Measurements from ENCODE around the gene PSMA6.
"Not testable (repeated sequence)": the region's sequence is repeated elsewhere in the genome, so short reads cannot be mapped to it uniquely, and the experiment has no call there.

The PSMA6 gene

DNA sequence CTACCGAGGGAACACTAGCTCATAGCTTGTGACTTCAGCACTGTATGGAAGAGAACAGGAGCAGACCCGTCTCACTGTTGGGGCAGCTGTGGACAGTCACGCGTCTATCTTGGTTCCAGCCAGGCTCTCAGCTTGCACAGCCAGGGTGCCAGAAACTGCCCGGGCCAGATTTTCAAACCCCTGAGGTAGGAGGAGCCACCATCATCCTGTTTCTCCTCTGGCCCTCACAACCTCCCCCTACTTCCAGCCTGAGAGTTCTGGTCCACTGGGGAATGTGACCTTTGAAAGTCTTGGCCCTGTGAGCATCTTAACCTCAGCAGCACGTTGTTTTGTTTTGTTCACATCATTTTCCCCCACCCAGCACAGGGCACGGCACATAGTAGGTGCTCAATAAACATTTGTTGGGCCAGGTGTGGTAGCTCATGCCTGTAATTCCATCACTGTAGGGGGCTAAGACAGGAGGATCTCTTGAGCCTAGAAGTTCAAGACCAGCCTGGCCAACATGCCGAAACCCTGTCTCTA lies 50.4 kb downstream of the PSMA6 start:
- no peak for DNase-seq (ENCODE audit: low read depth in 1 of 2, low spot score in 1 of 2)

DNA sequence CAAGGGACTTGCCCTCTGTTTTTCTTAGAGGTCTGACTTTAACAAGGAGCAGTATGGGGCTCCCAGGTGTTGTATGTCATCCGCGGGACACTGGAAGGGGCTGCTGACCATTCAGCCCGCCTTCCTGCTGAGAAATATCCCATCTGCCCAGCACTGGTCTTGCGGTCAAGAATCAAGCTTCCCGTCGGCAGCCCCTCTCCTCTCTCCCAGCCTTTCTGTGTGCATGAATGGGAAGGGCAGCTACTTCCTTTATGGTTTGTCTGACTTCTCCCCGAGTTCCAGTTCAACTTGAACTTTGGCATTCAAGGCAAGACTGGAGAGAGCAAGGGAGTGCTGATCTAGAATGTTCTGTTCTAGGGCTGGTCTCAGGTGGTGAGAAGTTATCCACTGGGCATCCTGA lies 51.5 kb downstream of the PSMA6 start:
- no peak for DNase-seq (ENCODE audit: low read depth in 1 of 2, low spot score in 1 of 2)

DNA sequence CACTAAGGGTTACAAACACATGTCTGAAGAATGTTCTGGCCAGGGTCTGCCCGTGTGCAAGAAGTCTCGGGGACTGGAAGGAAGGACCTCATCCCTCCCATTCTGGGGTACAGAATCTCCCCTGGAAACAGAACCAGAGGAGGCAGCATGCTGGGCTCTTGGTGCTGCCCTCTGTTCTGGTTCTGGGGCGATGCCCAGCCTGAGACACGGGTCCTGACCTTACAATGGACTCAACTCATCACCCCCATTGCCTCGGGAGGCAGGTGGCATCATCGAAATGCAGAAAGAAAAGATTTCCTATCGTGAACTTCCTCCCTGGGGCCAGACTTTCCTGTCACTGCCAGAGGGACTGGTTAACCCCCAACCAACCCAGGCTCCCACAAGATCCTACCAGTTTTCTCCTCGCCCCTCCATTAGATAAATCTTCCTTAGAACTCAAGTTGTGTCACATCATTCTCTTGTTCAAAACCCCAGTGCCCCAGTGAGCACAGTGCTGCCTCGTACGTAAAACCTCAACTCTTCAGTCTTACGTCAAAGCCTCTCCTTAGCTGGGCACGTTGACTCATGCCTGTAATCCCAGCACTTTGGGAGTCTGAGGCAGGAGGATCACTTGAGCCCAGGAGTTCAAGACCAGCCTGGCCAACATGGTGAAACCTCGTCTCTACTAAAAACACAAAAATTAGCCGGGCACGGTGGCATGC lies 52.1 kb downstream of the PSMA6 start:
- no peak for DNase-seq (ENCODE audit: low read depth in 1 of 2, low spot score in 1 of 2)

DNA sequence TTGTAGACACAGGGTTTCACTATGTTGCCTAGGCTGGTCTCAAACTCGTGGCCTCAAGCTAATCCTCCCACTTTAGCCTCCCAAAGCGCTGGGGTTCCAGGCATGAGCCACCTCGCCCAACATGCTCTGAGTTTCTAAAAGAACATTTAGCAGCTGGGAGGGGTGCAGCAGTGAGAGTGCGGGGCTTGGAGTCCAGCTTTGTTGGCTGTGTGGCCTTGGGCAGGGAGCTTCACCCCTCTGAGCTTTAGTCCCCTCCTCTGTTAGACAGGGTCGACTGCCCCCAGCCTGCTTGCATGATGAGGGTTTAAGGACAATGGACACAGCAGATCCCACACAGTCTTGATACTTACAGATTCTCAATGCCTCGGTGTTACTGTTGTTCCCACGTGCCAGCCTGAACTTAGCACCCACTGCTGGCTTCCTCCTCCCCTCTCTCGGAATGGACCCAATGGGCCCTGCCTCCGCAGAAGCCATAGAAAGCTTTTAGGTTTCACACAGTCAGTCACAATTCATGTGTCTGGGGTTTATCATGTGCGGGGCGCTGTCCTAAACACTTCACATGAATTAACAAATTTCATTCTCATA lies 54.6 kb downstream of the PSMA6 start:
- DNase-seq (ENCODE audit: low read depth in 1 of 2, low spot score in 1 of 2): no peak

DNA sequence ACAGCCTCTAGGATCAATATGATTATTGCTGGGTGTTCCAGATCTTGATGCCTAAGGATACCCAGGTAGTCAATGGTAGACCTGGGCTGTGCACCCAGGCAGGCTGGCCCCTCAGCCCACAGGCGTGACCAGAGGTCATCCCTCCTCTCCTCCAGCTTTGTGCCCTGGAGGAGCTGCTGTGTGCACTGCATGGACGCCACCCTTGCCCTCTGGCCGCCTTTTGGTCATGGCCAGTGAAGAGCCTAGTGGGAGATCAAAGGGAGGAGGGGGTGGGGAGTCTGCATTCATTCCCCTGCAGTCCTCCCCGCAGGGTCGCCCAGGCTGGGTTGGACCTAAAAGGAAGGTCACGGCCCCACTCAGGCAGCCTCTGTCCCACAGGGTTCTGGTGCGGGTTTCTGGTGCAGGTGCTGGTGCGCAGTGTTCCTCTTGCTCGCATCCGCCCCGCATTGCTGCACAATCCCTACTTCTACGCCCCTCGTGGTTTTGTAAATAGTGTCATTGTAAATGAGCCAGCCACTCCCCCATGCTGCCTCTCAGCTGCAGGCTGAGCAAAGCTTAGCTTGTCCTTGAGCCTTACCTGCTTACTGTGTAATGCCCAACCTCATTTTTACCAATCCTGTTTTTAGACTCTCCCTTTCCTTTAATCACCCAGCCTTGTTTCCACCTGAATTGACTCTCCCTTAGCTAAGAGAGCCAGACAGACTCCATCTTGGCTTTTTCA lies 55.3 kb downstream of the PSMA6 start:
- no peak for DNase-seq (ENCODE audit: low read depth in 1 of 2, low spot score in 1 of 2)

DNA sequence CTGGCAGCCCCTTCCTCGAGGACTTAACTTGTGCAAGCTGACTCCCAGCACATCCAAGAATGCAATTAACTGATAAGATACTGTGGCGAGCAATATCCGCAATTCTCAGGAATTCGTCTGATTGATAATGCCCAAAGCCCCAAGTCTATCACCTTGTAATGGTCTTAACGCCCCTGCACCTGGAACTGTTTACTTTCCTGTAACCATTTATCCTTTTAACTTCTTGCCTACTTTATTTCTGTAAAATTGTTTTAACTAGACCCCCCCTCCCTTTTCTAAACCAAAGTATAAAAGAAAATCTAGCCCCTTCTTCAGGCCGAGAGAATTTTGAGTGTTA lies 55.8 kb downstream of the PSMA6 start:
- not testable (repeated sequence) for DNase-seq (ENCODE audit: low read depth in 1 of 2, low spot score in 1 of 2)

DNA sequence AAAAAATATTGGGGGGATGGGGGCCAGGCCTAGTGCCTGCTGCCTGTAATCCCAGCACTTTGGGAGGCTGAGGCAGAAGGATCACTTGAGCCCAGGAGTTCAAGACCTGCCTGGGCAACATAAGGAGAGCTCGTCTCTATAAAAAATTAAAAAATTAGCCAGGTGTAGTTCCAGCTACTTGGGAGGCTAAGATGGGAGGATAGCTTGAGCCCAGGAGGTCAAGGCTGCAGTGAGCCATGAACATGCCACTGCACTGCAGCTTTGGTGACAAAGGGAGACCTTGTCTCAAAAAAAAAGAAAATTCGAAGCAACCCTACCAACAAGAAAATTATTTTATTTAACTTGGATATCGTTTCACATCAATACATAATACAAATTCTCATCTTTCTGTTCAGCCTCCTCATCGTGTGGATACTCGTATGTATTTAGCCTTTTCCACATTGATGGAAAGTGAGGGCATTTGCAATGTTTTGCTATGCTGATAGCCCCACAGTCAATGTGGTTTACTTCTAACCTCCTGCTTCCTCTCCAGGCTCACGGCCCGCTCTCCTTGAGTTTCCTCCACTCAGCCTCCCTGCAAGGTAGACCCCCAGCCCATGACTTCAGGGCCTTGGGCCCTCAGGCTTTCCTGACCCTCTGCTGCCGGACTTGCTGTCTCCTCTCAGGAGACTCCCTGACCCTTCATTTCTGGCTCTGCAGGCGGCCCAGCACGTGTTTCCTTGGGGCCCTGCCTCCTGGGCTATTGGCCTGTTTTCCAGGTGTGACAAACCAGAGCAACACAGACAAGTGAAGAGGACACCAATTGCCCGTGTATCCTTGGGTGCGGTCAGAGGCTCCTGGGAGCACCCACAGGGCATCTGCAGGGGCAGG lies 57.5 kb downstream of the PSMA6 start:
- DNase-seq (ENCODE audit: low read depth in 1 of 2, low spot score in 1 of 2): no peak

DNA sequence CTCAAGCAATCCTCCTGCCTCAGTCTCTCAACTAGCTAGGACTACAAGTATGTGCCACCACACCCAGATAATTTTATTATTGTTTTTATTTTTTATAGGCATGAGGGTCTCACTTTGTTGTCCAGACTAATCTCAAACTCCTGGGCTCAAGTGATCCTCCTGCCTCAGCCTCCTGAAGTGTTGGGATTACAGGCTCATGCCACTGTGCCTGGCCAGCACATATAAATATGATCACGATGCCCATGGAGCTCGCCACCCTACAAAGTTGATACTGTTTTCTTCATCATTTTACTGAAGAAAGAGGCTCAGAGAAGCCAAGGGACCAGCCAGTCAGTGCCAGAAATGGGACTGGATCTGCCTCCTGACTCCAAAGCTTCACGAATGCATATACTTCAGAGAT lies 59.3 kb downstream of the PSMA6 start:
- DNase-seq (ENCODE audit: low read depth in 1 of 2, low spot score in 1 of 2): no peak

DNA sequence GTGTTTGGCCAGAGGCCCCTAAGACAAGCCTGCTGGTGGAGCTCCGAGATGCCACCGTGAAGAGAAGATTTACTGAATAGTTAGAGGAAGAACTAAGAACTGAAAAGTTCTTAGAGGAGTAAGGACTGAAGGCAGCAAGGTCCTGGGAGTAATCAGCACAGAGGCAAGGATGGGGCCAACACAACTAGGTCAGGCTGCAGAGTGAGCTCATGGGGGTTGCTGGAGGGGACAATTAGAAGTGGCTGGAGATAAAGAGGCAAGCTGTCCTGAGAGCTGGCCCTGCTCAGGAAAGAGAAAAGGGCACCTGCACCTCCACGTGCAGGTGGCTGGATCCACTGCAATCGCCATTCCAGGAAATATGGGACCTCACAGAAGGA lies 59.7 kb downstream of the PSMA6 start:
- no peak for DNase-seq (ENCODE audit: low read depth in 1 of 2, low spot score in 1 of 2)

DNA sequence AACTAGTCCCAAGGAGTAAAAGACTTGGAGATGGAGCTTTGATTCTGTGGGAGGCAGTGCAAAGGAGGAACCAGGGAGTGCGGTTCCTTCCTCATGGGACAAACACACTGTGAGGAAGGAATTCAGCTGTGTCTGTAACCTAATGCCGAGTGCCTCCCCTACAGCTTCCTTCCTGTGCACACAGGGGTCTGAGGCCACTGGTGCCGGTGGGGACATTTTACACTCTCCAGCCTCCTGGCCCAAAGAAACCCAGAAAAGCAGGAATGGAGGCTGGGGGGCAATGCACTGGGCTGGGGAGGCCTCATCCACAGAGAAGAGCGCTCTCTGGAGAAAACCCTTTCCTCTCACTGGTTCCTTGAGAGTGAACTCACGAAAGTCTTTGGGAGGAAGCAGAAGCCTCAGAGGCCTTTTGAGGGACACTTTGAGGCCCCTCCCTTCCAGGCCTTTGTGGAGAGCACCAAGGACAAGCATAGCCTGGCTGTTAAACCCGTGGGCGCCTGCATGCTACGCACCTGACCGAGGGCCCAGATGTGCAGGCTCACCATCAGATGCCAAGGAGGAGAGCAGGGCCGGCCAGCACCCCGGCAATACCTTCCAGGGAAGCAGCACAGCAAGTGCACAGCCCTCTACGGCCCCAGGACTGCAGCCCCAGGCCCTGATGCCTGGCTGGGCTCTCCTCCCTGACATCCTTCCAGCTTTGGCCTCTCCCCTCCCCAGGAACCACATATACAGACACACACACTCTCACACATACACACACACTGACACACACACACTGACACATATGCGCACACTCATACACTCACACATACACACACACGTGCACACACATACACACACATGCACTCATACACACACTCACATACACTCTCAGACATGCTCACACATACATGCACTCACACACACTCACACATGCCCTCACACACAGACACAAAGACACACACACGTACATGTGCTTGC lies 60.4 kb downstream of the PSMA6 start:
- DNase-seq (ENCODE audit: low read depth in 1 of 2, low spot score in 1 of 2): no peak

DNA sequence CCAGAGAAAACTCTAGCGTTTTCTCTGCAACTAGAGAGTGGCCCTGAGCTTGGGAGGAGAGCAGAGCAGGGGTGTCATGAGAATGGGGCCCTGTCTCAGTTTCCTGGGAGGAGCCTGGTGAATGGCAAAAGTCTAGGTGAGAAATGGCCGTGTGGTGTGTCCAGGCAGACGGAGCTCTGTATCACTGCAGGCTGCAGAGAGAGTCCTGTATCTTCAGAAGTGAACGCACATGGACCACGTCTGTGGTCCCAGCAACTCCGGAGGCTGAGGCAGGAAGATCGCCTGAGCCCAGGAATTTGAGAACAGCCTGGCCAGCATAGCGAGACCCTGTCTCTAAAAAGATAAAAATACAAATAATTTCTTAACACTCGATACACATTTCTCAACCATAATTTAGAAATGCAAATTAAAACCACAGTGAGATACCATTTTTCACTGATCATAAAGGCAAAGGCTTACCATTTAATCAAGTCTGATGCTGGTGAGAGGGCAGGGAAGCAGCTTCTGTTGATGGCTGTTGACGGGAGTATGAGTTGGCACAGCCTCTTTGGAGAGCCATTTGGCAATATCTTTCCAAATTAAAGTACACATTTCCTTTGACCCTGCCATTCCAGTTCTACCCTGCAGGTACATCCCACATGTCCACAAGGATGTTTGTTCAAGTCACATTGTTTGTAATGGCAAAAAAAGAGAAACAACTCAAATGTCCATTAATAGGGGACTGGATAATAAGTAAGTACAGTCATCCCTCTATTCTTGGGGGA lies 61.4 kb downstream of the PSMA6 start:
- DNase-seq (ENCODE audit: low read depth in 1 of 2, low spot score in 1 of 2): no peak

DNA sequence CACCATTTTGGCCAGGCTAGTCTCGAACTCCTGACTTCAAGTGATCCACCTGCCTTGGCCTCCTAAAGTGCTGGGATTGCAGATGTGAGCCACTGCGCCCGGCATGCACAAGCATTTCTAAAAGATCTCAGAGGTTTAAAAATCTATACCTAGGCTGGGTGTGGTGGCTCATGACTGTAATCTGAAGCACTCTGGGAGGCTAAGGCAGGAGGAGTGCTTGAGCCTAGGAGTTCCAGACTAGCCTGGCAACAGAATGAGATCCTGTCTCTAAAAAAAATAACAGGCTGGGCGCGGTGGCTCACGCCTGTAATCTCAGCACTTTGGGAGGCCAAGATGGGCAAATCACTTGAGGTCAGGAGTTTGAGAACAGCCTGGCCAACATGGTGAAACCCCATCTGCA lies 63.1 kb downstream of the PSMA6 start:
- DNase-seq (ENCODE audit: low read depth in 1 of 2, low spot score in 1 of 2): not testable (repeated sequence)

DNA sequence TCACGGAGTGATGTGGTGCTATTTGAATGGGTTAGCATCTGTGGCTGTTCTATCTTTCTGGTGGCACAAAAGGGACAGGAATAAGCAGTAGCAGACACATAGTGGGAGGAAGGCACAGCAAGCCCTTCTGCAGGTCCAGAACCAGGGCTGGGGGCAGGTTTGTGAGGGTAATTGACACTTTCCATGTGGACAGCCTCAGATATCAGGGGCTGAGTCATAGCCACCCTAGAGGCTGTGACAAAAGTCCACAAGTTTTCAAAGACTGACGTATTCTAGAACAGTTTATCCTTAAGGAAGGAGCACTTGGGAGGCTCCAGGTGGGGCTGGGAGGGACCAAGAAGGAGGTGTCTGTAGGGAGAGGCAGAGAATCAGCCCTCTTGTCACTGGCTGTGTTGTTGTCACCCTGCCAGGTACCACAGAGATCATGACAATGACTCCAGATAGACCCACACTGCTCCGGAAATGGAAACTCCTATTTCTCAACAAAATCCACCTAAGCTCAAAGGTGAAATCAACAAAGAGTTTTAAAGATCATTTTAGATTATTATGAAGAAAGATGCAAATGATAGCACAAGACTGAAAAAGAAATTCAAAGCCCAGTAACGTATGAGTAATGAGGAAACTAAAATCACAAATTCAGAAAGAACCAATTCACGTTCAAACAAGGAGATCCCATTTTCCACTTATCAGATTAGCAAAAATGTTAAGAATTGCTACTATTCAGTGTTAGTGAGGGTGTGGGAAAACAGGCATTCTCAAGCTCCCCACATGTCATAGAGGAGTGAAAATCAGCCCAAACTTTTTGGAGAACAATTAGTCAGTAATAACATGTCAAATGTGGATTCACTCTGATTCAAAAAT lies 64.0 kb downstream of the PSMA6 start:
- DNase-seq (ENCODE audit: low read depth in 1 of 2, low spot score in 1 of 2): peak in 1 of 2 donors; percentile 51

DNA sequence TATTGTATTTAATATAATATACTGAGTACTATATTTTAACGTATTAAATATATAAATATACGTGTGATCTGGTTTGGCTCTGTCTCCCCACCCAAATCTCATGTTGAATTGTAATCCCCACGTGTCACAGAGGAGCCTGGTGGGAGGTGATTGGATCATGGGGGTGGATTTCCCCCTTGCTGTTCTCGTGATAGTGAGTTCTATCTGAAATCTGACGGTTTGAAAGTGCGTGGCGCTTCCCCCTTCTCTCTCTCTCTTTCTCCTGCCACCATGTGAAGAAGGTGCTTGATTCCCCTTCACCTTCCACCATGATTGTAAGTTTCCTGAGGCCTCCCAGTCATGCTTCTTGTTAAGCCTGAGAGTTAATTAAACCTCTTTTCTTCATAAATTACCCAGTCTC lies 67.5 kb downstream of the PSMA6 start:
- DNase-seq (ENCODE audit: low read depth in 1 of 2, low spot score in 1 of 2): not testable (repeated sequence)

DNA sequence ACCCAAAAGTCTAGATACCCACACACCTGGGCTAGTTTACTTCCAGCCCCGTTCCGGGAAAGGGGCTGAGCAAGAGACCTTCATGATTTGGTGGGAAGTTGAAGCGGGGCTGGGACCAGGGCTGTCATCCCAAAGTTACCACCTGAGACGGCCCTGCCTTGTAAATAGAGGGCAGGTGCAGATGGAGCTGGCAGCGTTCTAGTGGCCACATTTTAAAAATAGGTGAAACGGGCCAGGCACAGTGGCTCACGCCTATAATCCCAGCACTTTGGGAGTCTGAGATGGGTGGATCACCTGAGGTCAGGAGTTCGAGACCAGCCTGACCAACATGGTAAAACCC lies 68.9 kb downstream of the PSMA6 start:
- DNase-seq (ENCODE audit: low read depth in 1 of 2, low spot score in 1 of 2): no peak

DNA sequence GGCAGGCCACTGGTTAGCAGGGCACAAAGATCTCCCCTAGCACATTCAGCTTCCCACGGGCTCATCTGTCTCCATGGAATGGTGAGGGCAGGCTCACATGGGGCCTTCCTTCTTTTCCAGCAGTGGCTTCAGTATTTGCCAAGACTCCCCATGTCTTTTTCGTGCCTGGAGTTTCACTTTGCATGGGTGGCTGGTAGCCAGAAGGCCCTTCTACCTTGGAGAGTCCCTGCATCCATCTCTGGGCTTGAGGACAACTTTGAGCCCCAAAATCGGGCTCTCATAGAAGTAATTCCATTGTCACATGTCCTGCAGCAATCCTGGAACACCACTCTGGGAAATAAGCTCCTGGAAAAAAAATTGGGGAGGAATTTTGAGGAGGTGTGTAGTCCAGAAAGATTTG lies 70.3 kb downstream of the PSMA6 start:
- DNase-seq (ENCODE audit: low read depth in 1 of 2, low spot score in 1 of 2): no peak

DNA sequence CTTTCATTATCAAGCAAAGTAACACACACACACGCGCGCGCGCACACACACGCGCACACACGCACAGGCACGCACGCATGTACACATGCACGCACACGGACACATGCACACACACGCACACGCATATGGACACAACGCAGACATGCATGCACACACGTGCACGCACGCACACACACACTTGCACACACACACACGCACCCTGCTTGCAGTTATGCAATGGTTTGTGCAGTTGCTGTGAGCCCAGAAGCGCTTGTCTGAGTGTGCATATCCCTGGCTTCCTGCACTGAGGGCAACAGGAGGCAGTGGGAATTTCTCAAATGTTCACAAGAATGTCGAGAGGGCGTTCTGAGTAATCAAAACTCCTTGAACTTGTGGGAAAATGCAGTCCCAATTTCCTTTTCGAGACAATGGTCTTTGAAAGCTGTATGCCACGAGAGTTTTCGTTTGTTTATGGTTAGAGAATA lies 70.8 kb downstream of the PSMA6 start:
- no peak for DNase-seq (ENCODE audit: low read depth in 1 of 2, low spot score in 1 of 2)

DNA sequence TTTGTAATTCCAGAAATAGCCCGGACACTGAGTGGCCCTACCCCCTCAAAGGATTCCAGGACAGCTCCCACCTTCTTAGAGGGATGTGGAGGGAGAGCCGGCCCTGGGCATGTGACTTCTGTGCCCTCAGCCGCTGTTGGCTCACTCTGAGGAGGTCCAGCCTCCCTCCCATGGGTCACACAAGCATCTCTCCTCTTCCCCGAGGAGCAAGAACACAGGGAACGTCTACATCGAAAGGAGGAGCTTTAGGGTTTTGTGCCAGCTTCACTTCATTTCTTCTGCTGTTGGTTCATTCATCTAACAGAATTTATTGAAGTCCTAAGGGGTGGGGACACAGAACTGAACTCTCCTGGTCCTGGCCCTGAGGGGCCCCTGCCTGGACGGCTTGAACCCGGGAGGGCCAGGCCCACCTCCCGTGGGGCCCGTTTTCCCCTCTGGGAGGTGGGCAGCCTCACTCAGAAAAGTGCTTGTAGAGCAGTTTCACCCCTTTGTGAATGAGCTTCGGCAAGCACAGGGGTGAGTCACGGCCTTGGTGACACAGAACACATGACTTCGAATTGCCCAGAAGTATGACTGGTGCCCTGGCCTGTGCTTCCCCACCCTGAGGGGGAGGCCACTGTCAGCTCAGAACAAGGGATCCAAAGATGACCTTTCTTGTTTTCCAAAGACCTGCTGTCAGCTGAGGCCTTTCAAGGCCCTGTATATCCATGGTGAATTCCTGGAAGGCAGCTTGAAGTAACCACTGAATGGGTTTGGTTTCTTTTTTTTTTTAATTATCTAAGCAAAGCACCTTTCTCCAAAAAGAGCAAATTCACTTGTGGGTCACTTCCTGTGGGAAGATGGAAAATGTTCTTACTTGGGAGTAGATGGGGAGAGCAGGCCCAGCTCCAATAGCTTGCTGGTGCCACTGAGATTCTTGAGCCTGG lies 73.2 kb downstream of the PSMA6 start:
- DNase-seq (ENCODE audit: low read depth in 1 of 2, low spot score in 1 of 2): peak; percentile 48 to 79
